GM12874 (cell line): ENCODE measurements around the gene NUDT2.

Experiments used
- TF ChIP-seq, protein P1 (sequence below): IDR thresholded peaks from 2 replicates; pipeline ENCODE4 v1.5.1; 2011; ENCODE audit warnings: low read depth, mild to moderate bottlenecking, control low read depth, low read length, moderate library complexity; ENCODE audit not compliant: insufficient read depth

NUDT2 gene

DNA sequence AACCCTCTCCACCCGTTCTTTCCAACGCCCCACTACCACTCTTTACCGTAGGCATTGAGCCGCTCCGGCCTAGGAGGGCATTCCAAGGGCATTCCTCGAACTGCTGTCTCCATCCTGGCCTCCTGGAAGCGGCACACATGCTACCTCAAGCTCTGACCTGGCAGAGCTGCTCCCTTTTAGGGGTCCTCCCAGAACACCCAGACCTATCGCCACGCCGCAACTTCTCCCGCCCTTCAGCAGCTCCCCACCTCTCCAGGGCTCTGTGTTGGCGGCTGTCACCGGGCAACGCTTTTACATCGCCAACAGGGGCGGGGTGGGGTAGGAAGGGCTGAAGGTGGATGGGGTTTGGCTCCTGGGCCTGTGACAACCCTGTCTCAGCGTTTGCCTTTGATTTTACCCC lies 52.0 kb downstream of the NUDT2 start:
- TF ChIP-seq, protein P1, sequence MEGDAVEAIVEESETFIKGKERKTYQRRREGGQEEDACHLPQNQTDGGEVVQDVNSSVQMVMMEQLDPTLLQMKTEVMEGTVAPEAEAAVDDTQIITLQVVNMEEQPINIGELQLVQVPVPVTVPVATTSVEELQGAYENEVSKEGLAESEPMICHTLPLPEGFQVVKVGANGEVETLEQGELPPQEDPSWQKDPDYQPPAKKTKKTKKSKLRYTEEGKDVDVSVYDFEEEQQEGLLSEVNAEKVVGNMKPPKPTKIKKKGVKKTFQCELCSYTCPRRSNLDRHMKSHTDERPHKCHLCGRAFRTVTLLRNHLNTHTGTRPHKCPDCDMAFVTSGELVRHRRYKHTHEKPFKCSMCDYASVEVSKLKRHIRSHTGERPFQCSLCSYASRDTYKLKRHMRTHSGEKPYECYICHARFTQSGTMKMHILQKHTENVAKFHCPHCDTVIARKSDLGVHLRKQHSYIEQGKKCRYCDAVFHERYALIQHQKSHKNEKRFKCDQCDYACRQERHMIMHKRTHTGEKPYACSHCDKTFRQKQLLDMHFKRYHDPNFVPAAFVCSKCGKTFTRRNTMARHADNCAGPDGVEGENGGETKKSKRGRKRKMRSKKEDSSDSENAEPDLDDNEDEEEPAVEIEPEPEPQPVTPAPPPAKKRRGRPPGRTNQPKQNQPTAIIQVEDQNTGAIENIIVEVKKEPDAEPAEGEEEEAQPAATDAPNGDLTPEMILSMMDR, result no peak

DNA sequence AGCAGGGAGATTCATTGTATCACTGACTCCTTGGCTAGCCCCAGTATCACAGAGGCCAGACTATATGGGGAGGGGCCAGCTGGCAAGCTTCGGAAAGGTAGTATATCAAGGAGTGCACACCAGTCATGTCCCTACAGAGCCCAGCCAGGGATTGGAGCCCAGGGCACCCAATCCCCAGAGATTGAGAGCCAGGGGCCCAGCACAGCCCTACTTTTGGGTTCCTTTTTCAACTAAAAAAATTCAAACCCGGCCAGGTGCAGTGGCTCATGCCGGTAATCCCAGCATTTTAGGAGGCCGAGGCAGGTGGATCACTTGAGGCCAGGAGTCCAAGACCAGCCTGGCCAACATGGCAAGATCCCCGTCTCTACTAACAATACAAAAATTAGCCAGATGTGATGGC lies 52.7 kb downstream of the NUDT2 start:
- TF ChIP-seq, protein P1, result no peak

DNA sequence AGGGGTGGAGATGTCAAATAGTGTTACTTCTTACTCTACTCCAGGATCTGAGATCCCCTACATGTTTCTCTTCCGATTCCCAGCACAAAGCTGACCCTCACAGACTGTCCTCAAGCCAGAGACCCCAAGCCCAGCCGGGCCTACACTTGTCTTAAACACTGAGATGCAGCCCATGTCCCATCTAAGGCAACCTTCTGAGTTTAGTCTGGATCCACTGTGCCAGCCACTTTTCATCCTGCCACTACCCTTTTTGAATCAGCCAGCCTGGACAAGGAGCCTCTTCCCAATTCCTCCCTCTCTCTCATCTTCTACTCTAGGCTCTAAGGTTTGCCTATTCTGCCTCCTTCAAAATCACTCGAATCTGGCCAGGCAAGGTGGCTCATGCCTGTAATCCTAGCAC lies 53.5 kb downstream of the NUDT2 start:
- TF ChIP-seq, protein P1, result no peak

DNA sequence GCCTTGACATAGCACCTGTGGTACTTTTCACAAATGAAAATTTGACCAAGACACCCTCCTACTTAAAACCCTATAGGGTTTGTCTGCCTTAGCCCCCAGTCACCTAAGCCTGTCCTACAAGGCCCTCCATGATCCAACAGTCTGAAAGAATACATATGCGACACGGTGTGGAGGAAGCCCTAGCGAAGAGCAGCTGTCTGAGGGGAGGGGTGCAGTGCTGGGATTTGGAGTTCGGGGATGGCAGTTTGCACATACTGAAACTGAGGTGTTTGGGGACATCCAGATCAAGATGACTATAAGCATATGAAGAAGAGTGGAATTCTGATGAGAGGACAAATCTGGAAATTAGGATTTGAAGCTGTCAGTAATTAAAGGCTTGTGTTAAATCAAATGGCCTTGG lies 54.5 kb downstream of the NUDT2 start:
- TF ChIP-seq, protein P1, result no peak

DNA sequence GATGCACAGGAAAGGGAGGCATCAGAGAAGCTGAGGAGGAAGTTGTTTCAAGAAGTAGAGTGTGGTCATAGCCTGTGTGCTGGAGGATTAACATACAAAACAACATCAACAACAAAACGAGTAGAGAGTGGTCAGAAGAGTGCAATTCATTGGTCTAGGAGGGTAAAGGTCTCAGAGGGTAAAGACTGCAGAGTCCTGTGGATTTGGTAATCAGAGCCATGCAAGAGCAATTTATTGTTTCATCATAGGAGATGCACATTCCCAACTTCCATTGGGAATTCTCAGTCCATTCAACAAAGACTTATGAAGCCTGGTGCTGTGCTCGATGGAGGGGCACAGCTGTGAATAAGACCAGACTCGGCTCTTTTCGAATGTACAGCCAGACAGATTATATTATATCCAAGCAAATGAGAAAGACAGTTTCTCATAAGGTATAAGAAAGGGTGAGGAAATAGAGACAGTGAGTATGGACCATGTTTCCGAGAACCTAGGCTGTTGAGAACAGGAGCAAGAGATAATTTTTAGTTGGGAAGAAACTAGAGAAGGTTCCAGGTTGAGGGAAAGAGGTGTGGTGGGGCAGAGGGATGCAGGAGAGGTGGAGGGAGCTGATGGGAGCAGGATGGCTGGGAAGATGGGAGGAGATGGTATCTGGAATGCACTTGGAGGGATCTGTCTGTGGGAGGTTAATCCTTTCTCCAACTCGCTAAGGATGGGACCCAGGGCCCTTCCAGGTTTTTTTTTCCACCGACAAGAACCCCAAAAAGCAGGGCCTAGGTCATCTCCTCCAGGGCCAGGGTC lies 55.2 kb downstream of the NUDT2 start:
- TF ChIP-seq, protein P1, result no peak

DNA sequence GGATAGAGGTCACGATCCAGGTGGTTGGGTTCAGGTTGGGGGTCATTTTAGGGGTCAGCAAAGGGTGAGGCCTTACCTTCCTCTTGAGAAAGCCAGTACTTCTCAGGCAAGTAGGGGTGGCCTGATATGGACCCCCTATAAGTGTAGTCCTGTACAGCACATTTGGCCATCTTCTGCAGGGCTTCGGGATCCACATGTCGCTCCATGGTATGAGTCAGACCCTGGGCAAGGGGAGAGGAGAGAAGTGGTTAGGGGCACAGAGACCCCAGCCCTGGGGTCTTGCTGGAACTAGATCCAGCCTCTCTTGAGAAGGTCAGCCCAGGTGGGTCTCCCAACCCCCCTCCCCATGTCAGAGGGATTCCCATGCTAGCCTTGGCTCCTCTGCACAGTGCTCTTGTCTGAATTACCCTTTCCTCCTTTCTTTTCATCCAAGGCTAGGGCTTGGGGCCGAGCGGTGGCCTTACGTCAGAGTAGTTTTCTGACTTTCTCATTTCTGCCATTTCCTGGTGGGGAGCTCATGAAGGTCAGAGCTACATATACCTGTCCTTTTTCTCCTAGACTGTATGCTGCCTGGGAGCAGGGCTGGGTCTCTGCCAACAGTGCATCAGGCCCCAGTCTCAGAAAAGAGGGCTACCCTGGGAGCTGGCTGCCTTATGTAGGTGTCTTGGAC lies 56.3 kb downstream of the NUDT2 start:
- TF ChIP-seq, protein P1, result no peak

DNA sequence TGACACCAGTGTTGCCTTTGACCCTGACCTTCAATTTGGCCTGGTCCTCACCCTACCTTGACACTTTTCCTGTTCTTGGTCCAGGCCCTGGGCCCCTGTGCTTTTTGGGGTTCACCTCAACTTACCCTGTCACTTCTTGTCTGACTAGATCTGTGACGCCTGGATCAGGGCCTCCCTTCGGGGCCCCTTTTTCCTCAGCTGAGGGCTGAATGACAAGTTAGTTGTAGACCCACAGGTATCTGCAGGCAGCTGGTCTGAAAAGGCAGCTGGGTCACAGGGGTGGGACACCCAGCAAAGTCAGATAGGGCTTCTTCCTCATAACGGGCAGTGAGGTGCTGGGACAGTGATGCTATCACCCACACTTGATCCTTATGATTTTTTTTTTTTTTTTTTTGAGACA lies 57.3 kb downstream of the NUDT2 start:
- TF ChIP-seq, protein P1, result no peak
